Mesenteric fat pad (tissue), 1 donor: ENCODE results near the gene SYT13. TPM values are rescaled to one million over a fixed set of nuclear protein-coding genes. Genes with fewer than 3 reads are reported as not detected.
A peak's percentile ranks its signal among the peaks of the same experiment; 100 is the strongest.

ENCODE experiments used
- DNase-seq: peaks from one replicate; pipeline ENCODE4 v3.0.0-alpha.2; 2020; ENCODE audit warnings: low spot score
- total RNA-seq: library from RNA; stranded (reverse); fragmentation: NEBNext Ultra II Directional; extraction: Animal tissue kit (Norgen Biotek cat#: 25700); gene quantifications from one replicate; pipeline ENCODE4 v1.2.1, GENCODE V29; 2021
- donor health status: DM: yes; HTN: yes; CAD: no.

SYT13 gene
- total RNA-seq, 1 donor from 2014 or later: not detected

DNA sequence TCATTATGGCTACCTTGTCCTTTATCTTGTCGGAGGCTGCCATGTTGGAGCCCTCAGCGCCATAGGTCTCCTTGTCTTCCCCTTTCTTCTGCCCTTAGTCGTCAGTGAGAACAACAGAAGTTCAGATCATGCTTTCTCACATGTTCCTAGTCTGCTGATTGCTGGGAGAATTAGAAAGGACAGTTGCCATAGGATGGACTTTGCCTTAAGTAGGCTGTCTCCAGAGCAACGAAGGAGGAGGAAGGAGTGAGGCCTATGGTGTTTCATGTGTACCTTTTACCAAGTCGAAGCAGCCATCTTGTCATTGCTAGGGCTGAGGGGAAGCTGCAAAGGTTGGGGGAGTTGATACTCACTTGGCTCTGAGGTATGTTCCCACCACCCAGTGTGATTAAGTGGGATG, 62.6 kb downstream of the SYT13 start:
- DNase-seq: peak; percentile 4

DNA sequence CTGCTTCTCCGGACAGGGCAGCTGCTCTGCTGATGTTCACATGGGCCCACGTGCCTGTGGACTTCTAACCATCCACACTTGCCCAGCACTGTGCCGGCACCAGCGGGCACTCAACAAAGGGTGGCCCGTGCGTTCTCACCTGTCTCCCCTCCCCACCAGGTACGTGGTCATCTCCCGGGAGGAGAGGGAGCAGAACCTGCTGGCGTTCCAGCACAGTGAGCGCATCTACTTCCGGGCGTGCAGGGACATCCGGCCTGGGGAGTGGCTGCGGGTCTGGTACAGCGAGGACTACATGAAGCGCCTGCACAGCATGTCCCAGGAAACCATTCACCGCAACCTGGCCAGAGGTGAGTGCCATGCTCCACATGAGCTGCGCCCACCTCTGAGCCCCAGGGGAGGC, 66.7 kb downstream of the SYT13 start:
- DNase-seq: peak; percentile 76

DNA sequence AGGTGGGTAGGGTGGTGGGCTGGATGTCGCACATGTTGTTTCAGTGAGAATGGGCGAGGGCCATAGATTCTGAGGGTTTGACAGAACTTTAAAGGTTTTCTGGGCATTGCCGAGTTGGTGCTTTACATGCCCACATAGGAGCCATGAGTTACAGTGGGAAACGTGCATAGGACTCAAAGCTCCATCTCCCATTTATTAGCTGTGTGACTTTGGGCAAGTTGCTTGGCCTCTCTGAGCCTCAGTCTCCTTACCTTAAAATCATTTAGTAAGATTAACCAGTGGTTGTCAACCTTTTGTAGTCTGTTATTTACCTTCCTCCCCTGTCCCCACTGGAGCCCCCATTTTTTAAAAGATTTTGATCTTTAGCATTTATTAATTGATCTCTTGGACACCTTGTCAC, 67.4 kb downstream of the SYT13 start:
- peak; percentile 43 for DNase-seq

DNA sequence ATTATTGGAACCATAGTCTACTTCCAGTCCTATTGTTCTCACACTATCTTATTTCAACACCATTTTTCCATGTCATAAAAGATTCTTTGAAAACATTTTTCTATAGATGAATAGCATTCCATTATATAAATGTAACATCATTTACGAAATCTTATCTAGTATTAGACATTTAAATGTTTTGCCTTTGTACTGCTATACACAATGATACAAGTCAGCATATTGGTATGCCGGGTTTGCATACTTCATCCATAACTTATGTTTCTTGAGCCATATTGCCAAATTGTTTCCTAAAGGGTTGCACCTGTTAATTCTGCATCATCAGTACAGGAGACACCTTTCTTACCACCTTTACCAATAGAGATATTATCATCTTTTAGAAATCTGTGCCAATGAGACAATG, 68.2 kb downstream of the SYT13 start:
- no peak for DNase-seq

DNA sequence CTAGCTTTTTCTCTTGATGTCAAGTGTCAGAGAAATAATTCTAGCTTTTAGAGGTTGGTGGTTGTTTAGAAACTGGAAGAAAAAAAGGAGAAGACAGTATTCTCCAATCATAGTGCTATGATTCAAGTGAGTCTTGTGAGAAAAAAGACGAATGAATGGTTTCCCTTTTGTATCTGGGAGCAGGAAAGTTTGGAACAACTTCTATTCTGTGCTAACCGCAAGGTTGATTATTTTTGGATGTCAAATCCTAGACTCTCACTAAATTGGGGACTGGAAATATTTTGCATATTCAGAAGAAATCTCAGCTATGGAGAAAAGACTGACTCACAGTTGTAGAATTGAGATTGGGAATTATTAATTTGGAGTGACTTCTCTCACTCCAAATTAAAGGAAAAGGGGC, 69.2 kb downstream of the SYT13 start:
- DNase-seq: no peak

GRCh38 chr11:45216031-45216430, 70.1 kb downstream of the SYT13 start:
- DNase-seq: peak; percentile 20

DNA sequence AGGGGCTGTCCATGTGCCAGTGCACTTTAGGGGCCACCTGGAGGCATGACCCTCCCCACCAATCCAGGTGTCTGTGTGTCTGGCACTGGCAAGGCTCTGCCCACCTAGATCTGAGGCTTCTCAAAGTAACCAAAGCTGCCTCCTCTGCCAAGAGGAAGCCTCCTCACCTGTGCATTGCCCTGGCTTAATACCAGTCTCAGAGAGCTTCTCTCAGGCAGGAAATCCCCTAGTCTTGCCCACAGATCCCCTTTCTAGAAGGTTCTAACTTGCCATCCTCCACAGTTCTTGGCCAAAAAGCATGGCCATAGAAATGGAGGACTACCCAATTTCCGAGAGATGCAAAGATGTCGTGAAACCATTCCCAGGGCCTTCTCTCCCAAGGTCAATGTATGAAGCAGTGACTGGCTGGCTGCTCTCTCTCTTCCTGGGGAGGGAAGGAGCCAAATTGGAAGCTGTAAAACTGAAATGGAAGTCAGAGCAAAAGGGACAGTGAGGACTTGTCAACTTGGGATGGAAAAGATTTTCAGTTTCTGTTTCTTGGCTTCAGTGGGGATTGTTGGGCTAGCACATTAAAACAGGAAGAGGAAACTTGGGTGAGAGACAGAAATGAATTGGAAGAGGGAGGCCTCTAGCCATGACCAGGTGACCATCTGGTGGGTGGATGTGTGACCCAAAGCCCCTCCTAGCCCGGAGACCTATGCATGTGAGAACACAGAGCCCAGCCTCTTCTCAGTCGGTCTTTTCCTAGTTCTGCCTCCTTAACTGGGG, 70.9 kb downstream of the SYT13 start:
- peak; percentile 20 for DNase-seq

DNA sequence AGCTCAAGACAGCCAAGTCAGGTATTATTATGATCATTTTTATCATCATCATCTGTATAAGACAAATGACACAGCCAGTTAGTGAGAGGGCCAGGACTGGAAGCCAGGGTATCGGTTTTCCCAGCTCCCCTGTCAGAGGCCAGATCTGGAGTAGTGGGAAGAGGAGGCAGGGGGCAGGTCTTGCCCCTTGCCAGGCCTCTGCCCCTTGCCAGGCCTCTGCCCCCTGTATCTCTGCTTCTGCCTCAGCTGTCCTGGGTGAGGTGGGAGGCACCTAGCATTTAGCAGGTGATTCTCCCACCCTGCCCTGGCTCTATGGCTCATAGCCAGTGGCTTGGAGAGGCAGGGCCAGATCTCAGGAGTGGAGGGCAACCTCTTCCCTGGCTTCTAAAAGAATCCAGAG, 72.4 kb downstream of the SYT13 start:
- DNase-seq: peak; percentile 69

DNA sequence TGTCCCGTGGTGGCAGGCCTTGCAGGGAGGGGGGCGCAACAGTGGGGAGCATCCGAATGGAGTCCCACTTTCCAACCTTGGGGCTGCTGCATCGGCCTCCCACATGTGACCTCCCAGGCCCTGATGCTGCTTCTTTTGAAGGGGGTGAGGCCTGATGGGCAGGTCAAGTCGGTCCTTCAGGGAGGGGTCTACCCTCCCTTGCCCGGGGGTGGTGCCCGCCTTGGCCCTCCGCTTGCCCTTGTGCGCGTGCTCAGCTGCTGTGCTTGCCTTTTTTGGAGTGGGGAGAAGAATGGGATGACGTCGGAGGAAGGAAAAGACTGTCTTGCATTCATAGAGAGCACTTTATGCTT, 72.8 kb downstream of the SYT13 start:
- peak; percentile 74 for DNase-seq

DNA sequence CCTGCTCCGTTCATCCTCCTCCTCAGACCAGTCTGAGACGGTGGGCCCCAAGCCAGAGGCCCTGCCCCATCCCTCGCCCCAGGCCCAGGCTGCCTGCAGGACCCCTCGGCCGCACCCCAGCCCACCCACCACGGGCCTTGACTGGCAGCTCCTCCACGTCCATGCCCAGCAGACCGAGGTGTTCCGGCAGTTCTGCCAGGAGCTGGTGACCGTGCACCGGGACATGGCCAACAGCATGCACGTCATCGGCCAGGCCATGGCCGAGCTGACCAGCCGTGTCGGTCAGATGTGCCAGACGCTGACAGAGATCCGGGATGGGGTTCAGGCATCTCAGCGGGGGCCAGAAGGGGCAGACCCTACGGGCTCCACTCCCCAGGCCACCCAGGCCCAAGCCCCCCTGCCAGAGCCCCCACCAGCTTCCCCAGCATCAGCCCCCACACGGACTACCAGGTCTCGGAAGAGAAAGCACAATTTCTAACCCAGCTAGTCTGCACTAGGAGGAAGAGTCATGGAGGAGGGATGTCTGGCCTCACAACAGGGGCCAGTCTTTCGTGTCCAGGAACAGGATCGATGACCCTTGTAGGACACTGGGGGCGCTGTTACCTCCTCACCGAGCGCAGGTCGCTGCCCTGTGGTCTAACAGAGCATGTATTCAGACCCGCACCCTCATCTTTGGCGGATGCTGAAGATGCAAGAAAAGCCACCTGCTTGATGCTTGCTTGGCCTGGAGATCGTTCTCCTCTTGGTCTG, 73.4 kb downstream of the SYT13 start:
- peak; percentile 88 for DNase-seq

DNA sequence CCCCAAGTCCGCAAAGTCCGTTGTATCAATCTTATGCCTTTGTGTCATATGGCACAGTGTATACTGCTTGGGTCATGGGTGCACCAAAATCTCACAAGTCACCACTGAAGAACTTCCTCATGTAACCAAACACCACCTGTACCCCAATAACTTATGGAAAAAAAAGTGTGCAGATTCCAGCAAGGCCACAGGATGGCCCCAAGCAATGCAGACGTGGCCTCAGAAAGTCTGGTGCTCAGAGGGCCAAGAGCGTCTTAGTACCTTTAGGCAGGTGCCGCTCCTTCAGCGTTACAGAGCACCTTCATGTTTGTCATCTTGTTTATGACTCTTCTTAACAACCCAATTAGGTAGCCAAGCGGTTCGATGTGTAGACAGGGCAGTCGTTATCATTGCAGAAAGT, 74.4 kb downstream of the SYT13 start:
- DNase-seq: no peak

DNA sequence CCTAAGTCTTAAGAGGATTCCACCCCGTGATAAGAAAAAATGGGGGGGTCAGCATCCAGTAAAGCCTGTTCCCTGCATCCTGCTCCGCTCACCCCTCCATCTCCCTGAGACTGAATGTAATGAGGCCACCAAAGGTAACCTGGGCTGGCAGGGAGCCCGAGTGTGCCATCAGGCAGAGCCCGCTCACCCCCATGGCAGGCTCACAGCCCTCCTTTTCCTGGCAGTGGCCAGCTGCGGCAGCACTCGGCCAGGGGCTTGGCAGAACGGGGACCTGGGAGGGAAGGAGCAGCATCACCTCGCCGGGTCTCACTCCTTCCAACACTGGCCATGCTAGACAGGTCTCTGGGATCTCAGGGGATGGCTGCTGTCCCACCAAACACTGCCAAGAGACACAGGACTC, 75.3 kb downstream of the SYT13 start:
- DNase-seq: no peak

DNA sequence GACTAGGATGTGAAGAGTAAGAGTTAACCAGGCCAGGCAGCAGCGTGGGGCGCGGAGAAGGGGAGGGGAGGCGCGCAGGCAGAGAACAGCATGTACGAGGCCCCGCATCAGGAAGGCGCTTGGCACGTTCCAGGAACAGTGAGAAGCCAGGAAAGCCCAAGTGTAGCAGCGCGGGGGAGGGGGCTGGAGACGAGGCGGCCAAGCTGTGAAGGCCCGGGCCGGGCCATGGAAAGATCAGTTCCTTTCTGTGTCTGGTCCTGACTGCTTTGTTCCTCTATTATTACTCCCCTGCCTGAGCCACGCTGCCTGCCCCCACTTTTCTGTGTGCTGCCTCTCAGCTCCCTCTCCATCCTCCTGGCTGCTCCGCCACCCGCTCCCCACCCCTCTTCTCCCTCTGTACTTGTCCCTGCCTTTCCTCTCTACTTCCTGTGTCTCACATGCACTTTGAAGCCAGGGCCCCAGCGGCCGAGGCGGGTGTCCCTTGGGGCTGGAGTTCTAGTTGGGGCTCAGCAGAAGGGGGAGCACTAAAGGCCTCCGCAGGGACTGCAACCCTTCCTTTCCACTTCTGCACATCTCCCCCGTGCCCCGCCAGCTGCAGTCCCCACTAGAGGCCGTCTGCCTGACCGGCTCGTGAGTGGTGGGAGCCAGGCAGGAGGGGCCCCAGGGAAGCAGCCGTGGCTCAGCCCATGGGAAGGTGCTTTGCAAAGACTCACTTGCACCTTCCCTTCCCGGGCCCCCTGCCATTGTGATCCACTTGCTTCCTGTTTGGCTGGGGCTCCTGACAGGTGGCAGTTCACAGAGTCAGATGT, 76.0 kb downstream of the SYT13 start:
- DNase-seq: peak; percentile 91

GRCh38 chr11:45209000-45209879, 76.9 kb downstream of the SYT13 start:
- peak; percentile 65 for DNase-seq

DNA sequence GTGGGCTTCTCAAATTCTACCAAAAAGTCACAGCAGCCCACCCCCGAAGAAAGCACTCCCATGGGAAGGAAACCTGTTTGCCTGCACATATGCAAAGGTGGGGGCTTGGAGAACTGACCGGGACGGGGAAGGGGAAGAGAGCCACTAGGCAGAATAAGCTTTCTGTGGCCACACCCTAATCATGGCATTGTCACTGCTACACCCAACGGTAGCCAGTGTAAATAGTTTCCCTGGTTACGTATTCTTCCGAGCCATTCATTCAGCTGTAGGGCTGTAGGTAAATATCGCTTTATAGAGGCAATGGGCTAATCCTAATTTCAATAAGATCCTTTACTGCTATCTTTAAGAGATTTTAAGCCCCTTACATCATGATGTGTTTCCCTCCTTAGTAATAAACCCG, 78.0 kb downstream of the SYT13 start:
- peak; percentile 59 for DNase-seq

DNA sequence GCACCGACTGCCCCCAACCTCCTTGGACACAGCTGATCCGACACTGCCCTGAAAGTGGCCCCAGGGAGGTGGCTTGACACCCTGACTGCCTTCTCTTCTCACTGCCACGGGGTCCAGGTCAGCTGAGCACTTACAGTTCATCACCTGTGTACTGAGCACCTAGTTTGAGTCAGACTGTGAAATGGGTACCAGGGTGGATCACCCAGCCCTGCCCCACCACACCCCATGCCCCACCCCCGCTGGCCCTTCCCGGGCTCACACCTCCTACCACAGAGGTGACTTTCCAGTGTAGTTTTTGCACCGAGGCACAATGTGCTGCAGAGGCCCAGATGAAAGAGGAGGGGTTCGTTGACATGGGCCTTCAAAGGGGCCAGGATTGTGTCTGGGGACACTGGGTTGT, 80.2 kb downstream of the SYT13 start:
- no peak for DNase-seq

DNA sequence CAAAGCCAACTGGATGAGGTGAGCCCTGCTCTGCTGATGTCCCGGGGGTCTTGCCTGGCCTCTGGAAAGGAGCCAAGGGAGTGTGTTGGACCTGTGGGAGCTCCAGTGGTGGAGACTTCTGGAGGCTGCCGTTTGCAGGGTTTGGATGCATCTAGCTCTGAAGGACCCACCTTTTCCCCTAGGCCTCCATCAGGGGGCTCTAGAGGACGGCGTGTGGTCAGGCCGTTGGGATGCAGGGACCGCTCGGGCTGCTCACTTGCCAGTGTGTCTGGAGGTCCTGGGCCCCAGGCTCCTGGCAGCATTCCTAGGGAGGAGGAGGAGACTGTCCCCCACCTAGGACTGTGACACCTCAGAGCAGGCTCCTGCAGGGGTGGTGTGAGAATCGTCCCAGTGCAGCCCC, 81.4 kb downstream of the SYT13 start:
- peak; percentile 74 for DNase-seq

DNA sequence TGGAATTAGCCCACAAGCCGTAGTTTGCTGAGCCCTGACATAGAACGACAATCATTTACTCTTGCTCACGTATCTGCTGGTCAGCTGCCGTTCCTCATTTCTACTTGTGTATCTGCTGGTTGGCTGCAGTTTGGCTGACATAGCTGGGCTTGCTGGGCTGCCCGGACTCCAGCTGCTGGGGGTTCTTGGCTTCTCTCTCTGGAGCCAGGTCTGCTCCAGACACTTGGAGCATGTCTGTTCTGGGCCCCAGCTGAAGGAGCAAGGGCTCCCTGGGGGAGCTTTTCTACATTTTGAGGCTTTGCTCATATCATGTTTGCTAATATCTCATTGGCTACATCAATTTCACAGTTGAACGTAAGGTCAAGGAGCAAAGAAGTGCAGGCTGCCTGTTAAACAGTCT, 92.4 kb downstream of the SYT13 start:
- no peak for DNase-seq
